NB4 (cell line): ENCODE results near the gene ITPK1.
"Not testable (repeated sequence)": the region's sequence is repeated elsewhere in the genome, so short reads cannot be mapped to it uniquely, and the experiment has no call there.

Experiments
- DNase-seq: peaks from one replicate; pipeline ENCODE4 v3.0.0; 2010; ENCODE audit warnings: low read depth
- H3K4me3 ChIP-seq: one replicate; pipeline ENCODE4 v1.5.1; 2011; ENCODE audit warnings: mild to moderate bottlenecking, low read depth, low read length, moderate library complexity
- MYC ChIP-seq: IDR thresholded peaks from 2 replicates; pipeline ENCODE4 v1.6.1; 2011; ENCODE audit warnings: low read depth, low read length
- POLR2A ChIP-seq: IDR thresholded peaks from 2 replicates; pipeline ENCODE4 v1.6.1; 2011; ENCODE audit warnings: mild to moderate bottlenecking; ENCODE audit not compliant: insufficient read length; ENCODE audit errors: extremely low read depth
- TF ChIP-seq, protein P1 (sequence below): IDR thresholded peaks from one replicate; pipeline ENCODE4 v1.5.1; 2012; ENCODE audit warnings: low read depth, low read length
- TF ChIP-seq, protein P2 (sequence below): IDR thresholded peaks from 2 replicates; pipeline ENCODE4 v1.6.1; 2011; ENCODE audit warnings: low read depth, low read length

The ITPK1 gene

DNA sequence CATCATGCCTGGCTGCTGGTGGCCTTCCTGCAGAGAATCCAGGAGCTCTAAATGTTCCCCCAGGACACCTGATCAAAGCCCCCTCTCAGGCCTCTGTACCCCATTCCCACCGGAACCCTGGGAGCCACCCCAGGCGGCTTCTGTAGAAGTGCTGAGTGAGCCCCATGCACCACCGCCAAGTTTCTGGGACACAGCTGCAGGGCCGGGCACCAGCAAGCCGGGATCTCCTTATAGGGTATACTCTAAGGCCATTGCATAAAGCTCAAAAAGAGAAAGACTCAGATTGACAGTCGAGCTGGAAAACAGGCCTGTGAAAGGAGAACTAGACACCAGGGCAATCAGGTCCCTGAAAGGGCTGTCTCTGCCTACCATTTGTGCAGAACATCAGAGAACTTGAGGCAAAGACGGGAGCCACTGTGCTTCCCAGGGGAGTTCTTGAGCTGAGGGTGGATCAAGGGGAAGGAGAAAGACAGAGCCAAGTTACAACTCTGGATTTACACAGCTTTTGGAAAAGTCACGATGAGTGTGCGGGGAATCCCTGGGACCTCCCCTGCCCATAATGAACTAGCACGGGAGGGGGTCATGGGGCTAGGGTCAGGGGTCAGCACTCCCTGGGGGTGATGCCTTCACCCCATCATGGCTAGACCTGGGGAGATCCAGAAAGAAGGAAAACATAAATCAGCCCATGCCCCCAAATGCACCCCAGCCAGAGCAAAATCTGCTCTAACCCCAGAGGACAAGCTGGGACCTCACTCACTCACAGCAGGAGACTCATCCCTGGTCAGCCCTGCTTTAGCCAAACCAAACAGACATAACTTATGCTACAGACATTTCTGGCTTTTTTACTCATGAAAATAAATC, 51.1 kb downstream of the ITPK1 start:
- peak; percentile 39 for DNase-seq
- peak overlapping the region; percentile 43 for H3K4me3 ChIP-seq
- TF ChIP-seq, protein P1, sequence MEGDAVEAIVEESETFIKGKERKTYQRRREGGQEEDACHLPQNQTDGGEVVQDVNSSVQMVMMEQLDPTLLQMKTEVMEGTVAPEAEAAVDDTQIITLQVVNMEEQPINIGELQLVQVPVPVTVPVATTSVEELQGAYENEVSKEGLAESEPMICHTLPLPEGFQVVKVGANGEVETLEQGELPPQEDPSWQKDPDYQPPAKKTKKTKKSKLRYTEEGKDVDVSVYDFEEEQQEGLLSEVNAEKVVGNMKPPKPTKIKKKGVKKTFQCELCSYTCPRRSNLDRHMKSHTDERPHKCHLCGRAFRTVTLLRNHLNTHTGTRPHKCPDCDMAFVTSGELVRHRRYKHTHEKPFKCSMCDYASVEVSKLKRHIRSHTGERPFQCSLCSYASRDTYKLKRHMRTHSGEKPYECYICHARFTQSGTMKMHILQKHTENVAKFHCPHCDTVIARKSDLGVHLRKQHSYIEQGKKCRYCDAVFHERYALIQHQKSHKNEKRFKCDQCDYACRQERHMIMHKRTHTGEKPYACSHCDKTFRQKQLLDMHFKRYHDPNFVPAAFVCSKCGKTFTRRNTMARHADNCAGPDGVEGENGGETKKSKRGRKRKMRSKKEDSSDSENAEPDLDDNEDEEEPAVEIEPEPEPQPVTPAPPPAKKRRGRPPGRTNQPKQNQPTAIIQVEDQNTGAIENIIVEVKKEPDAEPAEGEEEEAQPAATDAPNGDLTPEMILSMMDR: no peak
- TF ChIP-seq, protein P2, sequence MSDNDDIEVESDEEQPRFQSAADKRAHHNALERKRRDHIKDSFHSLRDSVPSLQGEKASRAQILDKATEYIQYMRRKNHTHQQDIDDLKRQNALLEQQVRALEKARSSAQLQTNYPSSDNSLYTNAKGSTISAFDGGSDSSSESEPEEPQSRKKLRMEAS: no peak
- no peak for TF ChIP-seq POLR2A
- TF ChIP-seq MYC: no peak

- DNase-seq: no peak
- H3K4me3 ChIP-seq: no peak overlapping the region
- TF ChIP-seq POLR2A: no peak
- TF ChIP-seq, protein P2: no peak
- TF ChIP-seq, protein P1: no peak
- TF ChIP-seq MYC: no peak
Observed at GRCh38 chr14:93063393-93063792, 52.3 kb downstream of the ITPK1 start.

GRCh38 chr14:93062890-93063289, 52.8 kb downstream of the ITPK1 start:
- TF ChIP-seq MYC (no peak), POLR2A (no peak)
- TF ChIP-seq, protein P2: no peak
- TF ChIP-seq, protein P1: no peak
- DNase-seq: no peak
- no peak overlapping the region for H3K4me3 ChIP-seq

DNA sequence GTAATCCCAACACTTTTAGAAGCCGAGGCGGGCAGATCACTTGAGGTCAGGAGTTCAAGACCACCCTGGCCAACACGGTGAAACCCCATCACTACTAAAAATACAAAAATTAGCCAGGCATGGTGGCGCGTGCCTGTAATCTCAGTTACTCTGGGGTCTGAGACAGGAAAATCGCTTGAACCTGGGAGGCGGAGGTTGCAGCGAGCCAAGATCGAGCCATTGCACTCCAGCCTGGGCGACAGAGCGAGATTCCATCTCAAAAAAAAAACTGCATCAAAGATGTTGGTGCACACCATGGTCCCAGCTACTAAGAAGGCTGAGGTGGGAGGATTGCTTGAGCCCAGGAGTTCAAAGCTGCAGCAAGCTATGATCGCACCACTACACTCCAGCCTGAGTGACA, 53.7 kb downstream of the ITPK1 start:
- not testable (repeated sequence) for DNase-seq, H3K4me3 ChIP-seq

- no peak for DNase-seq
- TF ChIP-seq, protein P1: no peak
- TF ChIP-seq, protein P2: no peak
- TF ChIP-seq MYC: no peak
- TF ChIP-seq POLR2A: no peak
- no peak overlapping the region for H3K4me3 ChIP-seq
Observed at GRCh38 chr14:93061380-93062012, 54.2 kb downstream of the ITPK1 start.

DNA sequence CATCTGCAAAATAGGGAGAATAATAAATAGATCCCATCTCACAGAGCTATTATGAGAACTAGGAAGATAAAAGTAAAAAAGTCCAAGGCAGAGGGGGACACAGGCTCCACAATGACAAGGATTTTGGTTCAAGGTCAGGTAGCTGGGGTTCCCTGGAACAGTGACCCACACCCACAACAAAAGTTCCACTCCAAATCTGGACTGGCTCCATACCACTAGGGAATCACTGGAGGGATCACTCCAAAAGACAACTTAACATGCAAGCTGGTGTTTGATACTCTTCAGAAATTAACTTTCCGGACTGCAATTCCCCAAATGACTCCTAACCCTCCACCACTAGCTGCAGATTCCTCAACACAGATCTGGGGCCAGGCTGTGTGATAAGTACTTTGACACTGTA, 54.9 kb downstream of the ITPK1 start:
- TF ChIP-seq, protein P1: no peak
- TF ChIP-seq POLR2A (no peak), MYC (no peak)
- TF ChIP-seq, protein P2: no peak
- H3K4me3 ChIP-seq: no peak overlapping the region
- DNase-seq: no peak
